SKM-1 treated with dmso at 0.1 percent for 144 hours (cell line): Measurements from ENCODE around the gene ADAMTS15.

Experiments used
- DNase-seq: peaks from one replicate; lab custom pipeline; 2025; ENCODE audit not compliant: unreplicated experiment; lab: John Stamatoyannopoulos, UW

The ADAMTS15 gene

GRCh38 chr11:130416906-130417305 lies 31.5 kb upstream of the ADAMTS15 start:
- no peak for DNase-seq

- DNase-seq, result no peak
Measured at GRCh38 chr11:130418210-130418609, 30.2 kb upstream of the ADAMTS15 start.

- DNase-seq, result no peak
Measured at GRCh38 chr11:130418756-130419155, 29.7 kb upstream of the ADAMTS15 start.

GRCh38 chr11:130420478-130421198 lies 27.8 kb upstream of the ADAMTS15 start:
- DNase-seq, result peak; percentile 12

- no peak for DNase-seq
Measured at GRCh38 chr11:130421199-130421585, 27.3 kb upstream of the ADAMTS15 start.

DNA sequence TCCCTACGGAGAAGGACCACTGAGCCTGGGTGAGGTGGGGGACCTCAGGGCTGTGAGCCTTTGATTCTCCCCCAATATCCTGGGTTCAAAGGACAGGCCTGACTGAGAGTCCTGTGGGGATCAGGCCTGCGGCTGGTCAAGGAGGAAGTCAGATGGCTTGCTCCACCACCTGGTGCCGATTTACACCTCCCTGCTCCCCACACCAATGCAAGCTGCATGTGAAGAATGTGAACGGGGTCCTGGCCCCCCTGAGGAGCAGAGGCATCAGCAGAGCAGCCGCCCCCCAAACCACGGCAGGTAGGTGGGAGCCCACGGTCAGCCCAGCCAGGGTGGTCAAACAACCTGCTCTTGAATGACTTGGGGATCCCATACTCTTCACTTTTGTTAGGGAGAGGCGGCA lies 26.7 kb upstream of the ADAMTS15 start:
- no peak for DNase-seq

- no peak for DNase-seq
Measured at GRCh38 chr11:130422251-130422995, 26.0 kb upstream of the ADAMTS15 start.

GRCh38 chr11:130423541-130424142 lies 24.8 kb upstream of the ADAMTS15 start:
- no peak for DNase-seq

DNA sequence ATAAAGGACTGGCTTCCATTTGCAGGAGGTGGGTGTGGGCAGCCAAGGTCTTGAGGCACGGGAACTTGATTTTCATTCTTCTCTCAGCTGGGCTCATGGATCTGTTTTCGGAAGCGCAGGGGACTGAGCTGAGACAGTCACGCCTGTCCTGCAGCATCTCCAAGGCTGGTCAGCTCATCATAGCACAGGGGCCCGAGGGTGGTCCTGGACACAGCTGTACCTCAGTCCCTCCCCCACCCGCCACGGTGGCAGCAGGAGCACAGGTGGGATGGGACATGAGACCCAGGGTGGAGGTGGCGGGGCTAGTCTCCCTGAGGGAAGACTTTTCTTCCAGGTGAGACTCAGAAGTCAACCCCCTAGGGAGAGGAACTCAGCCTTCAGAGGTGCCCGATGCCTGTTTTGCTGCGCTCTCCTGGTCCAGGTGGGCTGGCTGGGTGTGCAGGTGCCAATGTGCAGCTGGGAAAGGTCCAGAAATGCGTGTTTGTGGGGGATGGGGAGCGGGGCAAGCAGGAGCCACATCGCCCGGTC lies 23.8 kb upstream of the ADAMTS15 start:
- DNase-seq, result no peak

DNA sequence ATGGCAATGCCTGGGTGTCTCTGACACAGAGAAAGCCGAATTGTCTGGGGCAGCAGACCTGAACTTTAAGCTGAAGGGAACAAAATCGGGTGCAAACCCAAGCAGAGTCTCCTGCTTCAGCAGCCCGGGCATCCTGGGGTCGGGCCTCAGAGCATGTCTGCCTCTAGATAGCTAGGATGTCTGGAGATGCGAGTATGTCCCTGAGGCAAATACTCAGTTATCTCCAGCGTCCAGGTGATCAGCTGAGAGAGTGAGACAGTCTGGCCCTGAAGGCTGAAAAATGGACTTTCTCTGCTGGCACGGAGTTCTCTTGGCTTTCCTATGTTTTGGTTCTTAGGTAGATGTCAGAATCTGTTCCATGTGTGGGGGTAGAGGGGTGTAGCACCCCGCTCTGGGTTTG lies 23.3 kb upstream of the ADAMTS15 start:
- no peak for DNase-seq

DNA sequence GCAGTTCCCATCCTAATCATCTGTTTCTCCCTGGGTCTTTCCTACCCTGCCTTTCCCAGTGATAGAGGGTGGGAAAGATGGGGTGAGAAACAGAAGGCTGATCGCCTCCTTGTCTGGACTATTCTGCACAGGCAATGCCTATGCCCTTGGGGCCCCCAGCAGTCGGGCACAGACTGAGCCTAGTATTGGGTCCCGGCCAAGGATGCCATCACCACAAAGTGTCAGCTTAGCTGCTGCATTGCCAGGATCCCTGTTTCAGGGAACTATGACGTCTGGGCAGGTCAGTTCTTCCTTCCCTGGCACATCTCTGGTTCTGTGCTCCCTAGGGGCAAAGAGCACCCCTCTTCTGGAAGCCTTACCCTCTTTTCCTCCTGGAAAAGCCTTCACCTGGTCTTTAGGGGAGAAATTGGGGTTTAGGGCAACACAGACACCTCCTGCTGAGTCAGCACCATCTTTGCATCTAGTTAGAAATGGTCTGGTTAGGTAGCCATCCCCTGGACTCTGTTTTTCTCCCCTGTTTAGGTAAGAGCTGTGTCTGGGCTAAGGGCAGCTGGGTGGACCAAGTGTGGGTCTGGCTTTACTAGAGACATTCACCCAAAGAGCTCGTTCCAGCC lies 22.1 kb upstream of the ADAMTS15 start:
- no peak for DNase-seq

DNA sequence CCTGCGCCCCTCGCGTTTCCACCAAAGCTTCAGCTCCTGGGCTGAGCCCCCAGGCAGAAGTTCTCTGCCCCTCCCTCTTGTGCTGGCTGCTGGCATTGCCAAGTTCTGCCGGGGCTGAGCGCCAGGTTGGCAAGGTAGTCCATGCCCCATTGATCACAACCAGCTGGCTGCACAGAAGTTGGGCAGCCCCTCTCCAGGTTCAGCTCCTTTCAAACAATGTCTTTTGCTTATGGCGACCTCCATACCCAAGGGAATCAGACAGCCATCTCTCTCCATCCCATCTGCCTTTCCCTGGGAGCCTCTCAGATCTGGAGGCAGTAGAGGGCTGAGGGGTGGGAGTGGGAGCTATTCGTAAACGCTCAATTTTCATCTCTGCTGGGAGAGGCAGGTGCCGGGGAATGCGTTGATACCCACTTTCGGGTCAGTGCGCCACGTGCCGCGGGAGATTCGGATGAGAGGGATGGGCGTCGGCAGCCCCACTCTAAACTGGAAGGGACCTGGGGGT lies 21.6 kb upstream of the ADAMTS15 start:
- DNase-seq, result no peak

DNA sequence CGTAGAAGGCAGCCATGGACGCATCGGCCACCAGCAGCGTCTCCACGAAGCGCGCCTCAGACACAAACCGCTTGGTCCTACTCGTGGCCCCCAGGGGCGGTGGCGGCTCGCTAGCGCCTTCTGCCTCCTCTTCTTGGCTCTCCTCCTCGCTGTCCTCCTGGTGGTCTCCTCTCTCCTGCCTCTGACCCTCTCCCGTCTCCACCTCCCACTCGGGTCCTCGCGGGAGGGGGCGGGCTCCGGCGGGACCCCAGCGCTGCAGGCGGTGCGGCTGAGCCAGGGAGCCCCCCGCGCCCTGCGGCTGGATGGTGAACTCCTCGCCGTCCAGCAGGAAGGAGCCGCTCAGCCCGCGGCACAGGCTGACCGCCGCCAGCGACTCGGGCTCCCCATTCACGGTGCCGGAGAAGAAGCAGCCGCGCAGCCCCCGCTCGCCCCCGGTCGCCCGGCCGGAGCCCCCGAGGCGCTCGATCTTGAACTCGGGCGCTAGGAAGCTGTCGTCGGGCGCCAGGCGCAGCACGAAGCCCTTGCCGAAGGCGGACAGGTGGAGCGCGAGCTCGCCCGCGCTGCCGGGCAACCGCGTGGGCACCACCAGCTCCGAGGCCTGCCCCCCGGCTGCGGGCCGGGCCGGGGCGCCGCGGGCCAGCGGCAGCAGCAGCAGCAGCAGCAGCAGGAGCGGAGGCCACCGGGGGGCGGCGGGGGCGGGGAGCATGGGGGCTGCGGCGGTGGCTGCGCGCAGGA lies 20.7 kb upstream of the ADAMTS15 start:
- no peak for DNase-seq

DNA sequence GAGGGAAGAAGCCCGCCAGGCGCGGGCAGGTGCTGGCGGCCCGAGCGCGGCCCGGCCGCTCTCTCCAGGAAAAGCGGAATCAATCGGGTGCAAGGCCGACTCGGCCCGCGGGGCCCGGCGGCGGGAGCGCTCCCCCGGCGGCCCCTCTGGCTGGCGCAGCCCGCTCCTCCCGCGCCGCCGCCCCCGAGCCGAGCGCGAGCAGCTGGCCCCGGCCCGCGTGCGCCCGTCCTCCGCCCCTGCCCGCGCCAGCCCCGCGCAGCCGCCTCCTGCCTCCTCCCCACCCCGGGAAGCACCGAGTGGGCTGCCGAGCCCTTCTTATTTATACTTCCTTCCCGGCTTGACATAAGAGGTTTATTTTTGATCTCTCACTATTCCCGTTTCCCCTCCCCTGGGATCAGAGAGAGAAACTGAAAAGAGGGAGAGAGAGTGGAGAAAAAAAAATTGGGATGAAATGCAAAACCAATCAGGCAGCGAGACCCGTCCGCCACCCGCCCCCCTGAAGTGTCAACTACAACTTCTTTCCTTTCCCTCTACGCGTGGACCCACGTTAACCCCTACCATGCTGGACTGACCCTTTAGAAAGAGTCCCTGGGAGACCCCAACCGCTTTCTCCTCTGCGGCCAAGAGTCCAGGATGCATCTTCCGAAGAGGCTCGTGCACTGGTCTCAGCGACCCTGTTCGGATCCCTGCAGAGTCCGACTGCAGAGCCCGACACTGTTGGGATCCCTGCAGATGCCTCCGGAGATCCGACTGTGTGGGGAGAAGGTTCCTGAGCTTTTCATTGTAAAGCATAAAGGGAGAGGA lies 19.9 kb upstream of the ADAMTS15 start, which contains the start of gene ADAMTS8:
ADAMTS8 (minus strand) TSS at position 294 of the 804 bp plus-strand sequence. CDS start 323 bp downstream, outside the sequence.
- DNase-seq, result no peak

DNA sequence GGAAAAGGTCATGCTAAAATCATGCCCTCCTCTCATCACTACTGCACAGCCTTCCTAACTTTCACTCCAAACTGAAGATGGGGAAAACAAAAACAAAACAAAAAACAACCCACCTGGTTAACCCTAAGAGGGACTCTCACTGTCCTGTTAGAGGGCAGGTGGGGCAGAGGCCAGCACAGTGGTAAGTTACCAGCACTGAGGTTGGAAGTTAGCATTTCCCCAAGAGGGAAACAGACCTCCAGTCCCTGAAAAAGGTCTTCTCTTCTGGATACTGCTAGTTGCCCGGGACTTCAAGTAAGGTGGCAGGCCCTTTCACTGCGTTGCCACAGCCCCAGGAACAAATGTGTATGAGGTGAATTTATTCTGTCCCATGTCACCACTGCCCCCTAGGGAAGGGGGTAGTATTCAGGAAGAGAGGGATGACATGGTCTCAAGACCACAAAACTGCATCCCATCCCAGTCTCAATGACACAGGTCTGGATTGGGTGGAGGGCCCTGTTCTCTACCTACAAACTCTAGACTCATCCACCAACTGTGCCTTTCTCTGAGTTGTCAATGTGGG lies 19.2 kb upstream of the ADAMTS15 start:
- no peak for DNase-seq

DNA sequence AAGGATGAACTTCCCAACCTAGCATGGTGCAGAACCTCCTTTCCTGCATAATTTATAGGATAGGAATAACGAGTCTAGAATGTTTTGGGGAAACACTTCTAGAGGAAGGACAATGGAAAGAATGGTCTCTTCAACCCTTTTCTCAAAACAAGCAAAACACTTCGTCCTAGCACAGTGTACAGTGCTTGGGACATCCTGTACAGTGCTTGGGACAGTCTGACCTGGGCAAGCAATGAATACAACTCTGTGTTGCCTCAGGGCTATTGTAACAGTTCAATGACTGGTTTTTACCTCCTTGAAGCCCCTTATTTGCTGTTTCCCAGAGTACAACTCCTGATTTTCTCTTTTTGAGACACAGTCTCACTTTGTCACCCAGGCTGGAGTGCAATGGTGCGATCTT lies 18.5 kb upstream of the ADAMTS15 start:
- DNase-seq, result no peak

GRCh38 chr11:130431331-130431773 lies 17.1 kb upstream of the ADAMTS15 start:
- peak; percentile 10 for DNase-seq

- no peak for DNase-seq
Measured at GRCh38 chr11:130431801-130432200, 16.6 kb upstream of the ADAMTS15 start.

GRCh38 chr11:130433357-130433756 lies 15.1 kb upstream of the ADAMTS15 start:
- no peak for DNase-seq
